HG02840 (cell line): ENCODE measurements around the gene SH2D3A.
"Not testable (repeated sequence)": the region's sequence is repeated elsewhere in the genome, so short reads cannot be mapped to it uniquely, and the experiment has no call there.

Experiments used
- ATAC-seq: cut with Tn5 transposase; IDR thresholded peaks from one replicate; pipeline ENCODE4 v1.9.1; 2021; ENCODE audit warnings: mild to moderate bottlenecking, moderate library complexity, moderate number of reproducible peaks; ENCODE audit not compliant: unreplicated experiment, low FRiP score

The SH2D3A gene

DNA sequence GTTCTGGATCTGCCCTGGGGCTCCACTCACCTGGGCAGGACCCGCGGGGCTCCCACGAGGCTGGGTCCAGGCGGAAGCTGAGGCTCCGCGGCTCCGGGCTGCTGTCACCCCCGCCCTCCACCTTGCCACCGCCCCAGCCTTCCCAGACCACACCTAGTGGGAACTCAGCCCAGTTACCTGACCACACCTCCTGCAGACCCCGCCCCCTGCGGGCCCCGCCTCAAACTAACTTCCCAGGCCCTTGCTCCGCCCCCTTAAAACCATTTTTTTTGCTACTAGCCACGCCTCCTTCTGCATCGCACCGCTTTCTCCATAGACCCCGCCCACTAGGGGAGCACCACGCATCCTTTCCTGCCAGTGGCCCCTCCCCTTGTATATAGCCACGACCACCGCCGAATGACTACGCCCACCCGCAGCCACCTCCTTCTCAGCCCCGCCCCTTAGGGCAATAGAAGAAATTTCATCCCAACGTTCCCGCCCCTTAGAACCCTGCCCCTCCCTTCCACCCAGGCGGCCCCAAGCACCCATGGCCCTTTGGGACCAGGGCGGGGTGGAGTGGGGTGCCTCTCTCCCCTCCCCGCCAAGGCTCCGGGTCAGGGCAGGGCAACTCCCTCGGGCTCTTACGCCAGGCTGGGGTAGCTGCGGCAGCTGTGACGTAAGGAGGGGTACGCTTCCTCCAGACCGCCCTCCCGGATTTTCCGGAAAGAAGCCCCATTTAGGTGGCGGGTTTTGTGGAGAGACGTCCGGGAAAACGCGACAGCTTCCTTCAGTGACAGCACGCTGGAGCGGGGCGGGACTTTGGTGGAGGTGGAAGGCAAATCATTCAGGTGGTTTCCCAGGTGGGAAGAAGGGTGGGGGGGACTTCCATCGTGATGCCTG is at the start of gene SH2D3A:
Gene SH2D3A, minus strand, starts transcription at position 79 of the 879 bp plus-strand sequence. CDS start 3,687 bp downstream, outside the sequence.
- ATAC-seq = peak; percentile 71

DNA sequence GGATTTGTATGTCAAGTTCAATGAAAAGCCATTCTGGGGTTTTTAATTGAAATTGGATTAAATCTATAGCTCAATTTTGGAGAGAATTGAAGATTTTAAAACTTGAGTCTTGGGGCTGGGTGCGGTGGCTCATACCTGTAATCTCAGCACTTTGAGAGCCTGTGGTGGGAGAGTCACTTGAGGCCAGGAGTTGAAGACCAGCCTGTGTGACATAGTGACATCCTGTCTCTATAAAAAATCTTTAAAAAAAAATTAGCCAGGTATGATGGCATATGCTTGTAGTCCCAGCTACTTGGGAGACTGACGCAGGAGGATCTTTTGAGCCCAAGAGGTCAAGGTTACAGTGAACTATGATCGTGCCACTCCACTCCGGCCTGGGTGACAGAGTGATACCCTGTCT is 46.4 kb upstream of the SH2D3A start:
- no peak for ATAC-seq

DNA sequence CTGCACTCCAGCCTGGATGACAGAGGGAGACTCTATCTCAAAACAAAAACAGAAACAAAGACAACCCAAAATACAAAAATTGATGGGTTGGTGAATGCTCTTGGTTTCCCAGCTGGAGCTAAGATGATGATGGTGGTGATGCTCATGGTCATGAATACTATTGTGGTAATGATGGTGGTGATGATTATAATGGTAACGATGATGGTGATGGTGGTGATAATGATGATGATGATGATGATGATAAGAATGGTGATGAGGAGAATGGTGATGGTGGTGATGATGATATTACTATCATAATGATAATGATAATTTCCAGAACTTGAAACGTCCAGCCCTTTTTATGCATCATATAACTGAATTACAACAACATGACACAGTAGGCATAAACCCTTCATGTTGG is 45.4 kb upstream of the SH2D3A start:
- ATAC-seq = no peak

DNA sequence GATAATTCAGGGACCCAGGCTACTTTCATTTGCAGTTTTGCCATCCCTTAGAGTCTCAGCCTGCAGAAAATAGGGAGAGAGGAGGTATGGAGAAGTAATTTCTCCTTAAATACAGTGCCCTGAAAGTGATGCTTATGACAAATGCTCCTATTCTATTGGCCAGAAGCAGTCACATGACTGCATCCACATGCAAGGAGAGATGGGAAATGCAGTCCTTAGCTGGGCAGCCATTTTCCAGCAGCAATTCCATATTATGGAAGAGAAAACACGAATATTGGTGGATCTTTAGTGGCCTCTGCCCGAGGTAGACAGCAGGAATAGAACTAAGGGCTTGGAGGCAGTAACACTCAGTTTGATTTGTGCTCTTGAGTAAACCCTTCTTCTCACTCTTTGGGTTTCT is 44.7 kb upstream of the SH2D3A start:
- no peak for ATAC-seq

DNA sequence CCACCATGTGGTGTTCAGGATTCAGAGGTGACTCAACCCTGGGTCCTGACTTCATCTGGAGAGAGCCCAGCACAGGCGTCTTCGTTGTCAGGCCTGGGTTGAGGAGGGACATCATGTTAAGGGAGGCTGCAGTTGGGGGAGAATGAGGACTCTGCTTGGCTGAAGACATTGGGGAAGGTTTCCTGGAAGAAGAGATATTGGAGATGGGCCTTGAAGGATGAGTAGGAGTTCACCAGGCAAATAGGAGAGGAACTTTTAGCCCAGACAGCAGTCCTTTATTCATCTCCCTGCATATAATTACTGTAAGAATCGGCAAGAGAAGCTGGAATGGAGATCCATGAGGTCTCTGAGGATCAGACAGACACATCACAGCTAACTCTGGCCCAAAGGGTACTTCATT is 44.1 kb upstream of the SH2D3A start:
- ATAC-seq = no peak

DNA sequence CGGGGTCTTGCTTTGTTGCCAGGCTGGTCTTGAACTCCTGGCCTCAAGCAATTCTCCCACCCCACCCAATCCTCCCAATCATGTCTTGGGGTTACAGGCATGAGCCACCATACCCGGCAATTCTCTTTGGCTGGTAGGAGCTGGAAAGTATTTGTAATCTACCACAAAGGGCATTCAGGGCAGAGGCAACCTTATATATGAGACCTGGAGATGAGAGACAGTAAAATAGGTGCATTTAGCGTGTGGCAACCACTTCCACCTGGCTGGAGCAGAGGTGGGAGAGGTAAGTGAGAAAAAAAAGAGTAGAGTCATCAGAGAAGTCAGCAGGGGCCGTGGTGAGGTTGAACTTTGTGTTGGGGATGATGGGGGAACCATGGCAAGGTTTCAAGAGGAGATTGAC is 42.0 kb upstream of the SH2D3A start:
- ATAC-seq = no peak

DNA sequence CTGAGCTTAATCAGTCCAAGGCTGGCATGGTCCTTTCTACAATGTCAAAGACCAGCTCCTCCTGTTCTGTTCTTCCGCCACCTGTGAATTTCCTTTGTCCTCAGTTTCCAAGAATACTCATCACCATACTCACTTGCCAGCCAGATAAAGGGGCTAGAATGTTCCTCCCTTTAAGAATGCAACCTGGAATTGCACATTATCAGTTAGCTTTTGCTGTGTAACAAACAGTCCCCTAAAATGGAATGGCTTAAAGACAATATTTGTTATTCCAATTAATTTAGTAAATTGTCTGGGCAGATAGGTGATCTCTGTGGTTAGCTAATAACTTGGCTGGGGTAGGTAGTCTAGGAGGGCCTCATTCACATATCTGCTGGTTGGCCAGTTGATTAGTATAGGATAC is 41.3 kb upstream of the SH2D3A start:
- ATAC-seq = no peak

DNA sequence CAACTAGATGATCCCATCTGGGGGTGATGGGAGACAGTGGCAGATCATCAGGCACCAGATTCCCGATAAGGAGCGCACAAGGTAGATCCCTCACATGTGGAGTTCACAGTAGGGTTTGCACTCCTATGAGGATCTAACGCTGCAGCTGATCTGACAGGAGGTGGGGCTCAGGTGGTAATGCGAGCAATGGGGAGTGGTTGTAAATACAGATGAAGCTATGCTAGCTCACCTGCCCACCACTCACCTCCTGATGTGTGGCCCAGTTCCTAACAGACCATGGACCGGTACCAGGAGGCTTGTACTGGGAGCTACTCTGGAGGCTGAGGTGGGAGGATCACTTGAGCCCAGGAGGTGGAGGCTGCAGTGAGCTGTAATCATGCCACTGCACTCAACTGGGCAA is 40.1 kb upstream of the SH2D3A start:
- ATAC-seq = no peak

DNA sequence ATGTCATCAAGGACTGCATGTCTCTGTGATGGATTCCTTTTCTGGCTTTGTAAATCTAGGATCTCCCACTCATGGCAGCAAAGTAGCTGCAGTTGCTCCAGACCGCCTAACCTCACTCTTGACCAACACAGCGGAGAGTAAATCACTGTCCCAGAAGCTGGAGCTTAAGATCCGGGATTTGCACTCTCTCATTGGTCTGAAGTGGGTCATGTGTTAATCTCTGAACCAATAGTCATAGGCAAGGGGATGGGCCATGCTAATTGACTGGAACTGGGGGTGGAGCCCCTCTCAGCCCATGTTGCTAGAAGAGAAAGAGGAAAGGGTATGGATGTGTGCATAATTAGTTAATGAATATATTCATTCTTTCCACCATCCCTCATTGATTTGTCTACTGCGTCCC is 39.3 kb upstream of the SH2D3A start:
- no peak for ATAC-seq

DNA sequence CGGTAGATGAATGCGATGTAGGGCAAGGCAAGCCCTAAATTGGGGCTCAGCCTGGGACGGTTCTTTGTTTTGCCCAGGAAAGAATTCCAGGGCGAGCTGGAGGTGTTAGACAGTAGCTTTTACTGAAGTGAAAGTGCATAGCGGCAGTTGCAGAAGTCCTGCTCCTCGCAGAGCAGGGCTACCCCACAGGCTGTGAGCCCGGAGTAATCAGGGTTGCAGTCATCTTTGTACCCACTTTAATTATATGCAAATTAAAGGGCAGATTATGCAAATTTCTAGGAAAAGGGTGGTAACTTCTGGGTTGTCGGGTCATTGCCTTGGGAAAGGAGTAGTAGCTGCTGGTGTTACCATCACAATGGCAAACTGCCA is 35.8 kb upstream of the SH2D3A start:
- no peak for ATAC-seq

DNA sequence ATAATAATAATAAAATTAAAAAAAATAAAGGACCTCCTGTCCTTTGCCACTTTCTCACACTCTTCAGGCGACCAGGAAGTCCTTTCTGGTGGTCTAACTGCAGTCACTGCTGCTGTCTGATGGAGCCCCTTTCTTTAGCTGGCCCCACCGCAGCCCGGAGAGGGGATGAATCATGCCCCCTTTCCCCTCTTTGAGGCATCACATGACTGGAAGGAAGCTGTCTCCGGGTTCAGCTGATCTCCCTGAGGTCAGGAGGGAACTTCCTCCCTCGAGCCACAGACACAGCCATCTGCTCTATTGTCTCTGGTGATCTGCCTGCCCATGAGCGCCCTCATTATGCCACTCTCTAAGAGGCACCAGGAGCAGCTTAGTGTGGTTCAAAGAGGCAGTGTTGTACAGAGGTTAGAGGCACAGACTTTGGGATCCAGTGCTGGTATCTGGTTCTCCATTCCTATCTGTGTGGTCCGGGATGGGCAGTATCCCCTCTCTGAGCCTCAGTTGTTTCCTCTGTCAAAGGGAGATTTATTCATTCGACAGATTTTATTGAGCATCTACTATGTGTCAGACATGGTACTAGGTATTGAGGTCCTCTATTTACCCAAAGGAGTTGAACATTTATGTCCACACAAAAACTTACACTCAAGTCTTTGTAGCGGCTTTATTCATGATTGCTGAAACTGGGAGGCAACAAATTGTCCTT is 35.3 kb upstream of the SH2D3A start:
- peak; percentile 55 for ATAC-seq

DNA sequence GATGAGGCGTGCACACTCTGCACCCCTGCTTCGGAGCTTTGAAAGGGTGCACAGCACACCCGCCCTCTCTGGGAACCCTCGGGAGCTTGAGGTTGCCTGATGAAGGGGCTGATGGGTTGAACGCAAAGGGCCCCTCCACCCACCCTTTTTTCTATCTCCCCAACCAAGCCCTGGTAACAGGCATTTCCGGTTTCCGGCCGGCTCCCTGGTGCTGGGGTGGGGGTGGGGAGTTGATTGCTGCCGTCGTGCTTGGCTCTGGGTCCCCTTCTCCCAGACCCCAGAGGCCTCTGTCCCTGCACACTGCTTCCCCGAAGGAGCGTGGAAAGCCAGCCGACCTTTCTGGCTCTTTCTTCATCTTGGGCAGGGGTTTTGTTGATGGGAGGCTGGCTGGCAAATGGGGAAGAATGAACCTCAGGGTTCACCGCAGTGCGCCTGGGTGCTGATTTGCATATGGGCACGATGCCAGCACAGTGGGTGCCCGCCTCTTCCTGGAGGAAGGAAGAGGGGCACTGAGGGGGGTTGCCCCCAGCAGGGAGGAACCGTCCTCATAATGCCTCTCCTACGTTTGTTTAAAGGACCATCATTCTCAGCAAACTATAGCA is 34.4 kb upstream of the SH2D3A start:
- peak; percentile 53 for ATAC-seq

DNA sequence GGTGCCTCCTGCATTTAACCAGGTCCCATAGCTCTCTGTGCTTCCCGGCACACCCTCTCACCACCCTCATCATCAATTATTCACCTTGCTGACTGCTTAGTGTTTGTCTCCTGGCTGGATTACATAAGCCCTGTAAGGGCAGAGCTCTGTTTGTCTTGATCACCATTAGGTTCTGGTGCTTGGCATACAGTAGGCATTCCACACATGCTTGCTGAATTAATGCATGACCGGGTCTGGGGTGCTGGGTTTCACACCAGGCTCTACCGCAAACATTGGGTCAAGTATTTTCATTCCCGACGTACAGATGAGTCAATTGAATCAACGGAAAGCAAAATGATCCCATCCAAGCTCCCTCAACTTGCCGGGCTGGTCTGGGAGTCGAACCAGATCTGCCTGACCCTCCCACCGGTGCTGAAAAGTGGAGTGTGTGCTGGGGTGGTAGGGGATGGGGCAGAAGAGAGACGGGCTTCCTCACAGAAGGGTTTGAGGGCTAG is 33.8 kb upstream of the SH2D3A start:
- no peak for ATAC-seq

DNA sequence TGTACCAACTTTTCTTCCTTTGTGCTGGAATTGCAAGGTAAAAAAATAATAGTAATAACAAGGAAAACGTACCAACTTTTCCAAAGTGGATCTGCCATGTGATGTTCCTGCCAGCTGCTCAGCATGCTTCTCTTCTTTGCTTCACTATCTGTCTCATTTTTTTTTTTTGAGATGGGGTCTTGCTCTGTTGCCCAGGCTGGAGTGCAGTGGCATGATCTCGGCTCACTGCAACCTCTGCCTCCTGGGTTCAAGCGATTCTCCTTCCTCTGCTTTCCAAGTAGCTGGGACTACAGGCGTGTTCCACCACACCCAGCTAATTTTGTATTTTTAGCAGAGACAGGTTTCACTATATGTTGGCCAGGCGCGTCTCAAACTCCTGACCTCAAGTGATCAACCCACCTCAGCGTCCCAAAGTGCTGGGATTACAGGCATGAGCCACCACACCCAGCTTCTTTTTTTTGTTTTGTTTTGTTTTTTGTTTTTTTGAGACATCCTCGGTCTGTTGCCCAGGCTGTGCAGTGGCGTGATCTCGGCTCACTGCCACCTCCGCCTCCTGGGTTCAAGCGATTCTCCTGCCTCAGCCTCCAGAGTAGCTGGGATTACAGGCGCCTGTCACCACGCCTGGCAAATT is 33.0 kb upstream of the SH2D3A start:
- not testable (repeated sequence) for ATAC-seq

DNA sequence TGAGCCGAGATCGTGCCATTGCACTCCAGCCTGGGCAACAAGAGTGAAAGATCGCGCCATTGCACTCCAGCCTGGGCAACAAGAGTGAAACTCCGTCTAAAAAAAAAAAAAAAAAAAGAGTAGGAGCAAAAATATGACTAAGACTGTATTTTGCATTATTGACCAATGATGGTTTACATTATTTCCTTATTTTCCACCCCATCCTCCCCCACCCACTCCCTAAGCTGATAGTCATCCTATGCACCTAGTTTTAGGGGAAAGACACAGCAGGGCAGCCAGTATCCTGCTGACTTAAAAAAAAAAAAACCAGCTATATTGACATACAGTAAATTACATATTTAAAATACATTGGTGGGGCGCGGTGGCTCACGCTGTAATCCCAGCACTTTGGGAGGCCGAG is 30.4 kb upstream of the SH2D3A start:
- no peak for ATAC-seq

DNA sequence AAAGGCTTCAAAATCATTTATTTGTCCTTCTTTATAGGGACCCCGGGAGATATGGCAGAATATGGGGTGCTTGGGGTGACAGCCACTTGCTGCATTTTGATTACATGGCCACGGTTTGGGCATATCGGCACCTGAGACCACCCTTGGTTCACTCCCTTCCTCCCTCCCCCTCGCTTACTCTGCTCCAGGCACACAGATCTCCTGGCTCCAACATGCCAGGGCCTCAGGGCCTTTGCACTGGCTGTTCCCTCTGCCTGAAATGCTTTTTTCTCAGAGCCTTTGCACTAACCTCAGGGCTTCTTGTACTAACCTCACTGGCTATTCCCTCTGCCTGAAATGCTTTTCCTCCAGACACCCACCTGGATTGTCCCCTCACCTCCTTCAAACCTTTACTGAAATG is 29.0 kb upstream of the SH2D3A start:
- ATAC-seq = no peak

DNA sequence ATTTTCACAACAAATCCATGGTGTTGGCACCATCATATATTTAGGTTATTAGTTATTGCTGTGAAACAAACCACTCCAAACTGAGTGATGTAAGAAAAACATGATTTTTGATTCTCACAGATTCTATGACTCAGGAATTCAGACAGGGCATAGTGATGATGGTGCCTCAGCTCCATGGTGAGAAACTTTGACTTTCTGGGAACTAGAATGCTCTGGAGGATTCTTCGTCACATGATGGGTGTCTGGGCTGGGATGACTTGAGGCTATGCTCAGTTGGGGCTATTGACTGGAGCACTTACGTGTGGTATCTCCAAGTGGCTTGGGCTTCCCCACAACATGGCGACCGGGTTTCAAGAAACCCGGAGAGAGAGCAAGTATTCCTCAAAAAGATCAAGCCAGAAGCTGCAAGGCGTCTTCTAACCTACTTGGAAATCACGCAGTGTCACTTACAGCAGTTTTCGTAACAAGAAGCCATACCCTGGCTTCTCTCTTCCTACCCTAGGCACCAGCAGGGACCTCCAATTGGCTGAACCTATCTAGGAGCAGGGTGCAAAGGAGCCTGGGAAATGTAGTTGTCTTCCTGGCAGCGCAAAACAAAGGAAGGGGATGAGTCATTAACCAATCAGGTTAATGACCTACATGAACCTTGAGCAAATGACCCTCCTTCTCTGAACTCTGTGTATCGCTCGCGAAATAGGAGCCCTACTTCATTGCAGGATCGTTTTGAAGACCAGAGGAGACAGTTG is 27.6 kb upstream of the SH2D3A start:
- ATAC-seq = no peak

DNA sequence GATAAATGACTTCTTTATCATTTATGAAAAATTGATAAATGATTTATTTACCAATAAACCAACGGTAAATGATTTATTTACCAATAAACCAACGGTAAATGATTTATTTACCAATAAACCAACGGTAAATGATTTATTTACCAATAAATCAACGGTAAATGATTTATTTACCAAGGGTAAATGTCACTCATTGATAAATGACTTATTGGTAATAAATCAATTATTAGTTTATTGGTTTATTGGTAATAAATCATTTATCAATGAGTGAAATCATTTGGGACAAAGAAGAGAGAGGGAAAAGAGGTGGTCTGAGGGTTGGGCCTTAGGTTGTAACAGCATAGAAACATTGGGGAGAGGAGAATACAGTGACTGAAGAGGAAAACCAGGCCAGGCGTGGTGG is 26.7 kb upstream of the SH2D3A start:
- no peak for ATAC-seq

DNA sequence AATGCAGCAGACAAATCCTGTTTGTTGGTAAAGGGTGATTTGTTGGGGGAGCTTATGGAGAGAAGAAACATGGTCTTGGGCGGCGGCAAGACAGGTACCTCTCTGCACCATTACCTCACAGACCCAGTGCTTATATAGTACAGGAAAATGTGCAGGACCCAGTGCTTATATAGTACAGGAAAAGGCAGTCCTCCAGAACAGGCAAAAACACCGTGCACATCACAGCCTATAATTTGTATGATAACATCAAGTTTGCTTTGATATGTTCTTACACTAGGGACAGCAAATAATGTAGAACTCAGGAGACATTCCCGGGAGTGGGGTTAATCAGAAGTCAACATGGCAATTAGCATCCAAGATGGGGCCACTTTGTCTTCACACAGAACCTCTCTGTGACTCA is 26.2 kb upstream of the SH2D3A start:
- no peak for ATAC-seq

DNA sequence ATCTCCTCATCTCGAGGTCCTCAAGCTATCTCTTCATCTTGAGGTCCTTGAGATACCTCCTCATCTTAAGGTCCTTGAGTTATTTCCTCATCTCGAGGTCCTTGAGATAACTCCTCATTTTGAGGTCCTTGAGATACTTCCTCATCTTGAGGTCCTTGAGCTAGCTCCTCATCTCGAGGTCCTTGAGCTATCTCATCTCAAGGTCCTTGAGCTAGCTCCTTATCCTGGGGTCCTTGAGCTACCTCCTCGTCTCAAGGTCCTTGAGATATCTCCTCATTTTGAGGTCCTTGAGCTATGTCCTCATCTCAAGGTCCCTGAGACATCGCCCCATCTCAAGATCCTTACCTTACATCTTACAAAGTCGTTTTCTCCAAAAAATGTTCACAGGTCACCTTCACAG is 24.0 kb upstream of the SH2D3A start:
- no peak for ATAC-seq
